SK-N-DZ (cell line): ENCODE results near the gene GRM2. TPM values are rescaled to one million over a fixed set of nuclear protein-coding genes. Genes with fewer than 3 reads are reported as not detected.

Source experiments
- DNase-seq: peaks from one replicate; pipeline ENCODE4 v3.0.0-alpha.2; 2015; ENCODE audit warnings: low spot score
- polyA plus RNA-seq, 2 experiments: library from polyadenylated mRNA; depleted of rRNA; stranded (reverse); fragments of >200 nt; gene quantifications; 2 replicates each; pipeline ENCODE4 v1.2.3, GENCODE V29; 2014

The GRM2 gene
- 6.3 and 6.5 TPM in 2 replicates for polyA plus RNA-seq (2014; cell fraction: cytosol; rRNA removed)
- 3.3 and 7.8 TPM in 2 replicates for polyA plus RNA-seq (2014; cell fraction: nucleus; rRNA removed)

GRCh38 chr3:51706788-51707731 is at the start of gene GRM2:
Gene GRM2 (plus strand): TSS chr3:51707068. CDS start chr3:51708984, 1,916 bp downstream.
- peak; percentile 84 for DNase-seq

DNA sequence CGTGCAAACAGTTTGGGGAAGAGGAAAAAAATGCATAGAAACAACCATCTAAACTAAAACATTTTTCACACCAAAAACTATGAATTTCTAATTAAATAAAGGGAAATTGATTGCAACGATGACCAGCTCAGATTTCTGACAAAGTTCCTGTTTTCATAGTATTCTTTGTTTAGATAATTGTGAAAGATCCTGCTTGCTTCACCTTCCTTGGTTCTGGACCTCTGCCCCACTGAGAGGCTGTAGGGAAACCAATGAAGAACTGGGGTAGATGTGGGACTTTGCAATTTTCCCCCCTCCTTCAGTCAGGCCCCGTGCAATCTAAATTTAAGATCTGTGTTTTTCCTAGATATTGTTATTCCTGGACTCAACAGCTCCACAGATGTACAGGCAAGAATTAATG is 49.6 kb upstream of the GRM2 start:
- no peak for DNase-seq

GRCh38 chr3:51659942-51660341 is 46.9 kb upstream of the GRM2 start:
- no peak for DNase-seq

DNA sequence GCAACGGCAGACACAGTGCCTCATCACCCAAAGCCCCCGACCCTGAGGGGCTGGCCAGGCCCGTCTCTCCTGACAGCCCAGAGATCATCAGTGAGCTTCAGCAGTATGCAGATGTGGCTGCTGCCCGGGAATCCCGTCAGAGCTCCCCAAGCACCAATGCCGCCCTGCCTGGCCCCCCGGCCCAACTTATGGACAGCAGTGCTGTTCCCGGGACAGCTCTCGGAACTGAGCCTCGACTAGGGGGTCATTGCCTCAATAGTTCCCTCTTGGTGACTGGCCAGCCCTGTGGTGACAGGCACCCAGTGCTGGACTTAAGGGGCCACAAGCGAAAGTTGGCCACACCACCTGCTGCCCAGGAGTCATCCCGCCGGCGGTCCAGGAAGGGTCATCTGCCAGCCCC is 44.4 kb upstream of the GRM2 start:
- DNase-seq: no peak

- no peak for DNase-seq
These were observed 38.1 kb upstream of the GRM2 start for GRCh38 chr3:51668756-51669155.

GRCh38 chr3:51669241-51670052 is 37.4 kb upstream of the GRM2 start:
- peak; percentile 76 for DNase-seq

DNA sequence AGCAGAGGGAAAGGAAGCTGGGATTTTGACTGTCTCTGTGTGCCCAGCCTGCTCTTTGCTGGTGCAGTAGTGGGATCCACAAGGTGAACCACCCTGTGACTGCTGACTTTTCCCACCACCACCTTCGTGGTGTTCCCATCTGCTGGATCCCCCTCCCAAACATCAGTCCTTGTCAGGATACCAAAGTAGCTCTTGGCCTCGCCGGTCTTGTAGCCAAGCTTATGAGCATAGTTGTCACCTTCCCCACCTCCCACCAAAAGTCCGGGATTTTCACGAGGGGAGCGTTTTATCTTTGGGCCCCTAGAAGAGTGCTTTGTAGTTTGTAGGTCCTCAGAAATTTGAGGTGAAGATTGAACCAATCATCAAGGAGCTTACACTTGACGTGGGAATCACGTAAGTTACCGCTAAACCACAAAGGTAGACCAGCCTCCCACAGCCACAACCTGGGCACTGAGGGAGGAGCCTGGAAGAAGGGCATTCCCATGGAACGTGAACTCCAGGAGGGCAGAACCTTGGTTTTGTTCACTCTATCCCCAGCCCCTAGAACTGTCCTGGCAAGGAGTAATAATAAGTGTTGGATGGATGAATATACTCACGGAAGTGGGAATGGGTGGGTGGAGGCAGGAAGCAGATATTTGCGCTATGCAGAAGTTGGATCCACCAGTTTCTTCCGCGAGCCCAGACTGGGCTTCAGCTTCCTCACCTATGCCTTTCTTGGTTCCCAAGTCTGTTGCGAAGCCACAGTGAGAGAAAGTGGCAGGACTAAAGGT is 36.6 kb upstream of the GRM2 start:
- DNase-seq: no peak

- DNase-seq: peak; percentile 77
These were observed 35.8 kb upstream of the GRM2 start, which contains the start of gene TEX264 for GRCh38 chr3:51670823-51671733. Gene TEX264 (plus strand): TSS chr3:51671252. CDS start chr3:51674305, 3,053 bp downstream.

- DNase-seq: peak; percentile 67
These were observed 35.0 kb upstream of the GRM2 start for GRCh38 chr3:51671734-51672475.

- DNase-seq: no peak
These were observed 33.6 kb upstream of the GRM2 start for GRCh38 chr3:51673181-51673801.

GRCh38 chr3:51673802-51674654 is 32.8 kb upstream of the GRM2 start:
- DNase-seq: no peak

DNA sequence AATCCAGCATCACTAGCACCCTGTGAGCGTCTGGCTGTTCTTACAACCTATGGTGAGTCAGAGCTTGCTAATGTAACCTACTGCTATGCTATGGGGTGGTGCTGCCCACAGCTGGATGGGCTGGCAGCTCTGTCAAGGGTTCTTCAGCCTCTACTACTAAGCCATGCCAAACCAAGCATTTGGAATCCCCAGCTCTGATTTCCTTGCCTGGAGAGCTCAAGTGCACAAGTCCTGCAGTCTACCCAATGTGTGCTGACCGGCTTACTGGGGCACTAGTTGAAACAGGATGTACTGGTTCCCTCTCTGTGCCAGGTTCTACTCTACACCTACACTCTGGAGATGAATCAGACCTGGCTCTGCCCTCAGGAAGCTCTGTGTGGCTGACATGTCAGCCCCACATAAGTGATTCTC is 31.7 kb upstream of the GRM2 start:
- DNase-seq: no peak

GRCh38 chr3:51676102-51676640 is 30.7 kb upstream of the GRM2 start:
- no peak for DNase-seq

DNA sequence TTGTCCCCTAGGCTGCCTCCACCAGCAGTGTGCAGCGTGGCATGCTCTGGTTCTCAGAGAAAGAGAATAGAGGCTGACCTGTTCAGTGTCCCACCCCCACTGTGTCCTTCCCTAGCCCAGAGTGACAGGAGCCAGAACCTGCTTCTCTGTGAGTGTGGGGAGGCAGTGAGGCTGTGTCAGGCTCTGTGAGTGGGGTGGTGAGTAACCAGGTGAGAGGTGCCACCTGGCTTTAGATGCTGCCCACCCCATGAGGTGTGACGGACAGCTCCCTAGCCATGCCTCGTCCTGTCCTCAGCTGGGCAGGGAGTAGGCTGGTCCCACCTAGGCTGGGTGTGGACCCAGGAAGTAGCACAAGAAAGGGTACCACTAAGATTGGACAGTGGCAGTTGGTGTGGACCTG is 29.5 kb upstream of the GRM2 start:
- no peak for DNase-seq

GRCh38 chr3:51678186-51678585 is 28.7 kb upstream of the GRM2 start:
- DNase-seq: no peak

DNA sequence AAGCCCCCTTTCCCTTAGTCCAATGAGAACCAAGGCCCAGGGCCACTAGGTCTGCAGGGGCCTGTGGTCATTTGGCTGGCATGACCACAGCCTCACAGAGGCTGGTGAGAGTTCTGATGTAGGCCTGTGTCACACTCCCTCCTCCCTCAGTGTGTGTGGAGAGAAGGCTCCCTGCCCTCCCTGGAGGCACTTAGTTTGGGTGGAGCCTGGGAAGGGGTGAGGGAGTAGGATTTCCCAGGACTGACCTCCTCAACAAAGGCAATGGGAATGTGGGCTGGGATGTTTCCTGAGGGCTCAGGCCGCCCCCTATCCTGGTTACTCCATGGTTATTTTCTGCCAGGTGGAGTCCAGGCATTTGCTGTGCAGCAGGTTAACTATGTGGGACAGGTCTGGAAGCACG is 28.2 kb upstream of the GRM2 start:
- no peak for DNase-seq

- DNase-seq: no peak
These were observed 27.6 kb upstream of the GRM2 start for GRCh38 chr3:51679318-51679717.

GRCh38 chr3:51679777-51680176 is 27.1 kb upstream of the GRM2 start:
- no peak for DNase-seq
